ENCODE data around the gene PPARD.
A peak's percentile ranks its signal among the peaks of the same experiment; 100 is the strongest.

The PPARD gene

GRCh38 chr6:35309611-35310264, 32.6 kb upstream of the PPARD start:
- Histone ChIP-seq H3K4me3 (ENCODE audit: insufficient read length, low read depth) (no peak overlapping the region), H3K9ac (ENCODE audit: insufficient read length, low read depth) (no peak overlapping the region), H3K27me3 (ENCODE audit: insufficient read depth, insufficient read length) (no peaks in the 10 kb centered on the region), H3K4me1 (ENCODE audit: insufficient read depth, insufficient read length) (peaks cover 3% of the 10 kb centered on the region), H3K9me3 (ENCODE audit: insufficient read depth, low read length) (no peaks in the 10 kb centered on the region), H3K36me3 (ENCODE audit: insufficient read depth, insufficient read length, low read length) (no peaks in the 10 kb centered on the region)
- TF ChIP-seq YY1 (IDR thresholded peaks at IDR 0.05; ENCODE audit: insufficient read depth, insufficient read length) = no peak
- no peak for DNase-seq (ENCODE audit: low read depth, low spot score)

- no peaks in the 10 kb centered on the region for H3K9me3 ChIP-seq (ENCODE audit: insufficient read depth, low read length)
- TF ChIP-seq YY1 (IDR thresholded peaks at IDR 0.05; ENCODE audit: insufficient read depth, insufficient read length) = no peak
- no peak for TF ChIP-seq SUZ12 (IDR thresholded peaks at IDR 0.05; ENCODE audit: extremely low read depth, insufficient read depth, insufficient read length)
- TF ChIP-seq ZNF274 (IDR thresholded peaks at IDR 0.05; ENCODE audit: low read depth, low read length) = no peak
- no peak for DNase-seq (ENCODE audit: low read depth, low spot score)
- H3K27me3 ChIP-seq (ENCODE audit: insufficient read depth, insufficient read length) = no peaks in the 10 kb centered on the region
- H3K36me3 ChIP-seq (ENCODE audit: insufficient read depth, insufficient read length, low read length) = no peaks in the 10 kb centered on the region
- H3K4me1 ChIP-seq (ENCODE audit: insufficient read depth, insufficient read length) = peaks cover 3% of the 10 kb centered on the region
- H3K9ac ChIP-seq (ENCODE audit: insufficient read length, low read depth) = no peak overlapping the region
- no peak overlapping the region for H3K4me3 ChIP-seq (ENCODE audit: insufficient read length, low read depth)
Observed at GRCh38 chr6:35310265-35310831, 32.0 kb upstream of the PPARD start.

- no peak for DNase-seq (ENCODE audit: low read depth, low spot score)
- H3K27me3 ChIP-seq (ENCODE audit: insufficient read depth, insufficient read length) = peaks cover 5% of the 10 kb centered on the region
- TF ChIP-seq YY1 (IDR thresholded peaks at IDR 0.05; ENCODE audit: insufficient read depth, insufficient read length) = no peak
- no peak for TF ChIP-seq ZNF274 (IDR thresholded peaks at IDR 0.05; ENCODE audit: low read depth, low read length)
- TF ChIP-seq SUZ12 (IDR thresholded peaks at IDR 0.05; ENCODE audit: extremely low read depth, insufficient read depth, insufficient read length) = no peak
- H3K4me3 ChIP-seq (ENCODE audit: insufficient read length, low read depth) = no peak overlapping the region
- H3K4me1 ChIP-seq (ENCODE audit: insufficient read depth, insufficient read length) = peaks cover 3% of the 10 kb centered on the region
- no peaks in the 10 kb centered on the region for H3K9me3 ChIP-seq (ENCODE audit: insufficient read depth, low read length)
- H3K36me3 ChIP-seq (ENCODE audit: insufficient read depth, insufficient read length, low read length) = no peaks in the 10 kb centered on the region
- H3K9ac ChIP-seq (ENCODE audit: insufficient read length, low read depth) = no peak overlapping the region
Observed at GRCh38 chr6:35311390-35312075, 30.8 kb upstream of the PPARD start.

- Histone ChIP-seq H3K9ac (ENCODE audit: insufficient read length, low read depth) (no peak overlapping the region), H3K36me3 (ENCODE audit: insufficient read depth, insufficient read length, low read length) (no peaks in the 10 kb centered on the region), H3K4me1 (ENCODE audit: insufficient read depth, insufficient read length) (peaks cover 3% of the 10 kb centered on the region), H3K9me3 (ENCODE audit: insufficient read depth, low read length) (no peaks in the 10 kb centered on the region), H3K27me3 (ENCODE audit: insufficient read depth, insufficient read length) (peaks cover 12% of the 10 kb centered on the region), H3K4me3 (ENCODE audit: insufficient read length, low read depth) (no peak overlapping the region)
- no peak for DNase-seq (ENCODE audit: low read depth, low spot score)
- no peak for TF ChIP-seq YY1 (IDR thresholded peaks at IDR 0.05; ENCODE audit: insufficient read depth, insufficient read length)
- no peak for TF ChIP-seq ZNF274 (IDR thresholded peaks at IDR 0.05; ENCODE audit: low read depth, low read length)
- TF ChIP-seq SUZ12 (IDR thresholded peaks at IDR 0.05; ENCODE audit: extremely low read depth, insufficient read depth, insufficient read length) = no peak
Observed at GRCh38 chr6:35312076-35312800, 30.1 kb upstream of the PPARD start.

- Histone ChIP-seq H3K27me3 (ENCODE audit: insufficient read depth, insufficient read length) (peaks cover 18% of the 10 kb centered on the region), H3K9me3 (ENCODE audit: insufficient read depth, low read length) (no peaks in the 10 kb centered on the region), H3K9ac (ENCODE audit: insufficient read length, low read depth) (no peak overlapping the region), H3K36me3 (ENCODE audit: insufficient read depth, insufficient read length, low read length) (no peaks in the 10 kb centered on the region), H3K4me1 (ENCODE audit: insufficient read depth, insufficient read length) (peaks cover 3% of the 10 kb centered on the region), H3K4me3 (ENCODE audit: insufficient read length, low read depth) (no peak overlapping the region)
- TF ChIP-seq YY1 (IDR thresholded peaks at IDR 0.05; ENCODE audit: insufficient read depth, insufficient read length) (no peak), ZNF274 (IDR thresholded peaks at IDR 0.05; ENCODE audit: low read depth, low read length) (no peak), SUZ12 (IDR thresholded peaks at IDR 0.05; ENCODE audit: extremely low read depth, insufficient read depth, insufficient read length) (no peak)
- DNase-seq (ENCODE audit: low read depth, low spot score) = no peak
Observed at GRCh38 chr6:35312807-35313206, 29.6 kb upstream of the PPARD start.

- Histone ChIP-seq H3K9ac (ENCODE audit: insufficient read length, low read depth) (peak overlapping the region; percentile 62), H3K27me3 (ENCODE audit: insufficient read depth, insufficient read length) (peaks cover 20% of the 10 kb centered on the region), H3K36me3 (ENCODE audit: insufficient read depth, insufficient read length, low read length) (no peaks in the 10 kb centered on the region), H3K4me3 (ENCODE audit: insufficient read length, low read depth) (peak overlapping the region; percentile 55), H3K9me3 (ENCODE audit: insufficient read depth, low read length) (peaks cover 7% of the 10 kb centered on the region; the same call in 1 of the 2 replicates), H3K4me1 (ENCODE audit: insufficient read depth, insufficient read length) (no peaks in the 10 kb centered on the region)
- no peak for DNase-seq (ENCODE audit: low read depth, low spot score)
- no peak for TF ChIP-seq ZNF274 (IDR thresholded peaks at IDR 0.05; ENCODE audit: low read depth, low read length)
Observed at GRCh38 chr6:35317483-35318195, 24.7 kb upstream of the PPARD start.
